ENCODE measurements around the gene PAGR1.

Gene PAGR1

GRCh38 chr16:29807426-29808218 lies 8.3 kb upstream of the PAGR1 start:
- peak overlapping the region; percentile 100 for H3K27ac ChIP-seq
- no peak for TF ChIP-seq ZFX (IDR thresholded peaks at IDR 0.05; ENCODE audit: borderline replicate concordance)
- peak; percentile 65 for TF ChIP-seq CTCF (IDR thresholded peaks at IDR 0.05)

- TF ChIP-seq ZFX (IDR thresholded peaks at IDR 0.05; ENCODE audit: borderline replicate concordance), result no peak
- TF ChIP-seq CTCF (IDR thresholded peaks at IDR 0.05), result no peak
- H3K27ac ChIP-seq, result peak overlapping the region; percentile 100
Measured at GRCh38 chr16:29808219-29808900, 7.6 kb upstream of the PAGR1 start.

- TF ChIP-seq CTCF (IDR thresholded peaks at IDR 0.05), result no peak
- TF ChIP-seq ZFX (IDR thresholded peaks at IDR 0.05; ENCODE audit: borderline replicate concordance), result no peak
- peak overlapping the region; percentile 100 for H3K27ac ChIP-seq
Measured at GRCh38 chr16:29809031-29809747, 6.8 kb upstream of the PAGR1 start.

- TF ChIP-seq CTCF (IDR thresholded peaks at IDR 0.05), result no peak
- no peak for TF ChIP-seq ZFX (IDR thresholded peaks at IDR 0.05; ENCODE audit: borderline replicate concordance)
- peak overlapping the region; percentile 100 for H3K27ac ChIP-seq
Measured at GRCh38 chr16:29809850-29810698, 5.9 kb upstream of the PAGR1 start.

GRCh38 chr16:29810699-29811169 lies 5.2 kb upstream of the PAGR1 start:
- H3K27ac ChIP-seq, result peak overlapping the region; percentile 100

More at GRCh38 chr16:29810699-29811169, 5.2 kb upstream of the PAGR1 start:
- TF ChIP-seq CTCF (IDR thresholded peaks at IDR 0.05), result no peak
- TF ChIP-seq ZFX (IDR thresholded peaks at IDR 0.05; ENCODE audit: borderline replicate concordance), result no peak

Measured in 22Rv1 (cell line).